GM12865 (cell line): Measurements from ENCODE around the gene PXDN.
"Not testable (repeated sequence)": the region's sequence is repeated elsewhere in the genome, so short reads cannot be mapped to it uniquely, and the experiment has no call there.

Source experiments
- DNase-seq: peaks from one replicate; pipeline ENCODE4 v3.0.0; 2010; ENCODE audit warnings: low read depth
- H3K4me3 ChIP-seq: 2 replicates; pipeline ENCODE4 v1.5.1; 2011; ENCODE audit warnings: mild to moderate bottlenecking, low read depth, low read length, control low read depth
- CTCF ChIP-seq: IDR thresholded peaks from 2 replicates; pipeline ENCODE4 v1.5.1; 2011; ENCODE audit warnings: low read length, control low read depth, low read depth, inconsistent platforms; ENCODE audit not compliant: insufficient read depth; ENCODE audit errors: missing control alignments

Gene PXDN

GRCh38 chr2:1738646-1739302, 5.5 kb downstream of the PXDN start:
- no peak overlapping the region for H3K4me3 ChIP-seq
- no peak for DNase-seq
- no peak for TF ChIP-seq CTCF

GRCh38 chr2:1738163-1738562, 6.2 kb downstream of the PXDN start:
- no peak for DNase-seq
- TF ChIP-seq CTCF = no peak
- no peak overlapping the region for H3K4me3 ChIP-seq

GRCh38 chr2:1736997-1737480, 7.3 kb downstream of the PXDN start:
- no peak for TF ChIP-seq CTCF
- no peak for DNase-seq
- H3K4me3 ChIP-seq = no peak overlapping the region

GRCh38 chr2:1736045-1736444, 8.3 kb downstream of the PXDN start:
- no peak overlapping the region for H3K4me3 ChIP-seq
- no peak for TF ChIP-seq CTCF
- DNase-seq = no peak

- DNase-seq, H3K4me3 ChIP-seq: not testable (repeated sequence)
Measured at GRCh38 chr2:1733298-1733697, 11.0 kb downstream of the PXDN start.

GRCh38 chr2:1731963-1732768, 12.1 kb downstream of the PXDN start:
- no peak for DNase-seq
- H3K4me3 ChIP-seq = no peak overlapping the region
- TF ChIP-seq CTCF = no peak

GRCh38 chr2:1731447-1731962, 12.8 kb downstream of the PXDN start:
- DNase-seq = no peak
- no peak overlapping the region for H3K4me3 ChIP-seq
- TF ChIP-seq CTCF = no peak
